GM20431 (cell line): ENCODE data around the gene PRDM16.

ENCODE experiments used
- in situ Hi-C: fragments of 300-500 bp; cut with MseI, MboI; formaldehyde crosslinking; loops from one replicate; pipeline ENCODE4 v1.15.0; 2020; ENCODE audit warnings: low sequenced_read_pairs; ENCODE audit not compliant: unreplicated experiment

The PRDM16 gene

DNA sequence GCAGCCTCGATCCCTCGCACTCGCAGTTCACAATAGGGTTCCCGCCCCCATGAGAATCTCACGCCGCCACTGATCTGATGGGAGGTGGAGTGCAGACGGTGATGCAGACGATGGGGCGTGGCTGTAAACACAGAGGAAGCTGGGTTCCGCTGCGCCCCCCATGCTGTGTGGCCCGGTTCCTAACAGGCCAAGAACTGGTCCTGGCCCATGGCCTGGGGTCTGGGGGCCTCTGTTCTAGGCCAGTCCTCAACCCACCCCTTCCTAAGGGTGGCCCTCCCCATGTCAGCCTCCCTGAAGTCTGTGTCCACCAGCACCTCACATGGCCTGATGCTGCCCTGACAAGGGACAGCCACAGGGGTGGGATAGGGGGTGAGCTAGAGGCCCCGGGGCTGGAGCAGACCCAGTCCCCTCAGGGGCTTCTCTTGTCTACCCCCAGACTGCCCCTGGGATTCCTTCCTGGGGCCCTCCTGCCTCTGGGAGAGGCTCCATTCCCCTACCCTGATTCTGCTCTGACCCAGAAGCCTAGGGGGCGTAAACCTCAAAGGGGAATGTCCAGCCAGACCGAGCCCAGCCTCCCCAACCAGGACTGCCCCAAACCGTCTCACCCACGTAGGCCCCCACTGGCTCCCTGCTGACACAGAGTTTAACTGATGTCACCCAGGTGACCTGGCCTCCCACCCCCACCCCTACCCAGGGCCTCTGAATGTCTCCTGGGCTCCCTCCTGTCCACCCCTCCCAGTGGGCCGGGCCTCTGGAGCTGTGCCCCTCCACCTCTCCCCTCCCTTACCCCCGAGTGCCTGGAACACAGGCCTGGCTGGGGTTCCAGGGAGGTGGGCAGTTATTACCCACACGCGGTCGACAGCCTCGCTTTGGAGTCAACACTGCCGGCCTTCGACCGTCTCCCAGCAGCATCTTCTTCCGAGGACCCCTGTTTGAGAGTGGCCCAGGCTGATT lies 370.6 kb downstream of the PRDM16 start:
- in situ Hi-C loops, result no loop called here

DNA sequence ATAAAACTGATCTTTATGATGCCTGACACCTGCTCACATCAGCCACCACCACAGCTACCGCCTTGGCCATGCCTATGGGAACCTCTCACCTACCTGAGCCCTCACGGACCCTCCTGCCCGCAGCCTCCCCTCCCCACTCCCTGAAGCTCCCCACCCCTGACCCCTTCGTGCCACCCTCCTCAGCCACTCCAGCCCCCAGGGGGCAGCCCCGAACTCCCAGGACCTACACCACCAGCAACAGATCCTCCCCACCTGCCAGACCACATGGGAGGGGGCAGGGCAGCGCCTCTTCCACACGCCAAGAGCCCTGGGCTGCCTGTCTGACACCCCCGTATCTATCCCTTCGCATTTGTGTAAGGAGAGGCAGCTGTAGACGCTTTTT lies 371.3 kb downstream of the PRDM16 start:
- in situ Hi-C loops, result no loop called here

GRCh38 chr1:3440711-3441409 lies 371.9 kb downstream of the PRDM16 start:
- in situ Hi-C loops, result no loop called here

- in situ Hi-C loops, result no loop called here
Measured at GRCh38 chr1:3441410-3441847, 372.4 kb downstream of the PRDM16 start.

DNA sequence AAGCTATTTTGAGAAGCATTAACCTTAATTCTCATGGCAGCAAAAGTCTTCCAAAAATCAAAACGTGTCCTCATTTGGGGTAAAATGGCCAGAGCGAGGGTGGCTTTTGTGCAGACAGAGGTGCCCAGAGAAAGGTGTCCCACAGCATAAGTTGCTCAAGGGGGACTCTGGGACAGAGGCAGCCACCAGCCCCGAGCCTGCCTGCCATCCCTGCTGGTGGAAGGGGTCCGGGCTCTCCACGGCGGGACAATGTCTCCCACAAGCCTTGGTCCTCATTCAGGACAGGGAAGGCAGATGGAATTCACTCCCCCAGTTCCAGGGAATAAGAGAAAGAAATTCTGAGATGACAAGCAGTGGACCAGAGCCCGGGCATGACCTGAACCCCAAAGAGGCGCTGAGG lies 372.9 kb downstream of the PRDM16 start:
- in situ Hi-C loops, result no loop called here

GRCh38 chr1:3442331-3442730 lies 373.3 kb downstream of the PRDM16 start:
- in situ Hi-C loops, result no loop called here

DNA sequence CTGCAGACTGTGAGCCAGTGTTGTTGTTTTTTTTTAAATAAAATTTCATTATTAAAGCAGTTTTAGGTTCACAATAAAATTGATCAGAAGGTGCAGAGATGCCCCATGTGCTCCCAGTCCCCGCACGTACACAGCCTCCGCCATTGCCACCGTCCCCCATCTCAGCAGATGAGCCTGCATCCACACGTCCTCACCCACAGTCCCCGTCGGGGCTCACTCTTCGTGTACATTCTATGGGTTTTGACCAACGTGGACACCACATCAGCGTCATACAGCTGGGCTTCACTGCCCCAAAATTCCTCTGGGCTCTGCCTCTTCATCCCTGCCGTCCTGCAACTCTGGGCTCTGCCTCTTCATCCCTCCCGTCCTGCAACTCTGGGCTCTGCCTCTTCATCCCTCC lies 373.9 kb downstream of the PRDM16 start:
- in situ Hi-C loops, result no loop called here

GRCh38 chr1:3443807-3444206 lies 374.8 kb downstream of the PRDM16 start:
- in situ Hi-C loops, result no loop called here

GRCh38 chr1:3444298-3444697 lies 375.3 kb downstream of the PRDM16 start:
- in situ Hi-C loops, result no loop called here

DNA sequence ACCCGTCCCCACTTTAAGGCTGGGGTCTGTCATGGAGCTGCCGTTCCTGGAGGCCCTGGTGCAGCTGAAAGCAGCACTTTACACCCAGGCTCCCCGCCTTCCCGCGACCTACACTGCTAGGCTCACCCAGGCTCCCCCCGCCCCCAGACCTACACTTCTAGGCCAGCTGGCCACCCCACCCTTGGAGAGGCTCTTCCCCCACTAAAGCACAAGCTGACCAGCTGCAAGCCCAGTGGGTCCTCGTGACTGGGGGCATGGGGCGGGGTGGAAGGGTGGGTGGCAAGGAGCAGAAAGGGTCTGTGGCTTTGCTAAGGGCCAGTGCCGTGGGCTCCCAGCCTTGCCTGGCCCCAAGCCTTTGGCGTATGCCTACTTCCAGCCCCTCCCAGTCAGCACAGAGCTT lies 375.7 kb downstream of the PRDM16 start:
- in situ Hi-C loops, result no loop called here

DNA sequence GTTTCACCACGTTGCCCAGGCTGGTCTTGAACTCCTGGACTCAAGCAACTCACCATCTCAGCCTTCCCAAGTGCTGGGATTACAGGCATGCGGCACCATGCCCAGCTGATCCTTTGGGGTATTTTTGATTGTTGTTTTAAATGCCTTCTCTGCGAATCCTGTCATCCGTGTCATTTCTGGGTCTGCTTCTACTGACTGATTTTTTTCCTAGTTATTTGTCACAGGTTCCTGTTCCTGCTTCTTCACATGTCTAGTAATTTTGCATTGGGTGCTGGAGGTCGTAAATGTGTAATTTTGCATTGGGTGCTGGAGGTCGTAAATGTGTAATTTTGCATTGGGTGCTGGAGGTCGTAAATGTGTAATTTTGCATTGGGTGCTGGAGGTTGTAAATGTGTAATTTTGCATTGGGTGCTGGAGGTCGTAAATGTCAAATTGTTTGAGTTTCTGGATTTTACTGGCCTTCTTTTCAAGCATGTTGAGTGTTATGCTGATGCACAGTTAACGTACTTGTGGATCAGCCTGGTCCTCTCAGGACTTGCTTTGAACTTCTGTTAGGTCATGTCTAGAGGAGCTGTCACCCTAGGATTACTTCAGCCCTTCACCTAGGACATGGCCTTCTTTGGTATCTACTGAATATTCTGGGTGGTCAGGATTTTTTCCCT lies 381.3 kb downstream of the PRDM16 start:
- in situ Hi-C loops, result no loop called here

DNA sequence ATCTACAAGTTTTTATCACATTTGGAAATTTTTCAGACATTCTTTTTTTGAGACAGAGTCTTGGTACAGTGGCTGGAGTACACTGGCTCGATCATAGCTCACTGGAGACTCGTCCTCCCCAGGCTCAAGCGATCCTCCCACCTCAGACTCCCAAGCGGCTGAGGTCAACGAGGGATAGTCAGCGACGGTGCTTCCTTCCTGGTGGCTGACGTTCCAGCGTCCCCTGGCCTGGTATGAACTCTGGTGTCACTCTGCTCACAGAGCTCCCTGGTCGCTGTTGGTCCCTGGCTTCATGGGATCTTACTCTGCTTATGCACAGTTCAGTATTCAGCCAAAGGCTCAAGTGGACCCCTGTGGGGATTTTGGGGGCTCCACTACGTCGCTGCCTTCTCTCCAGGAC lies 382.0 kb downstream of the PRDM16 start:
- in situ Hi-C loops, result no loop called here

DNA sequence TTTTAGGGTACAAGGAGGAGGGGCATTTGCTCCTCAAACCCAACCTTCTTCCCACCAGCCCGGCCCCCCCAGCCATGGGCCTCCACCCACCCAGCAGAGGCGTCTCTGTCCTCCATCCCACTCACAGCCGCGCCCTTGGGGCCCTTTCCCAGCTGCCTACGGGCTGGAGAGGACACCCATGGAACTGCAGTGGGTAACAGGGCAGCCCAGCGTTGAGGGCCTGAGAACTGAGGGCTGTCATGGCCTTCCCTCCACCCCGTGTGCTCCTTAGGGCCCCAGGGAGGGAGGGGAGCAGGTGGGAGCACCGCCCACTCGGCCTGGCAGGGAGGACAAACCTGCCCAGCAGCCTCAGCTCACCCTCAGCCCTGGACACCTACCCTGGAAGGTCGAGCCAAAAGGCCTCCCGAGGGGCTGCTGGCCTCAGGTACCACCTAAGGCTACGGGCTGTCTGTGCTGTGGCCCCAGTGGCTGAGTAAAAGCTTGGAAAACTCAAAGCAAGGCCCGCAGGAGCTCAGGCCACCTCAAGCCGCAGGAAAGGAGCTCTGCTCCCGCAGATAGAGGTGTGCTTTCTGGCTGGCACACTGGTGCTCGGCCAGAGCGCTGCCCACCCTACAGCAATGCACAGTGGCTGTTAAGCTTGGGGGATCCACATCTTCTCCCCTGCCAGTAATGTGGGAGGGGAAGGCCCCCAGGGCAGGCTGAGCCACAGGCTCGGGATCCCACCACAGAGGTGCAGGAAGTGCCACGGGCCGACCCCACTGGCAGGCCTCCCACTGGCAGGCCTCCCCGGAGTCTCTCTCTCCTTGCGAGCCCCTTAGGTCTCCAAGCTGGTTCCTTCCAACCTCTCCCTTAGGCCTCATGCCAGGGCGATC lies 383.2 kb downstream of the PRDM16 start:
- in situ Hi-C loops, result no loop called here

- in situ Hi-C loops, result no loop called here
Measured at GRCh38 chr1:3452866-3453175, 383.8 kb downstream of the PRDM16 start.

DNA sequence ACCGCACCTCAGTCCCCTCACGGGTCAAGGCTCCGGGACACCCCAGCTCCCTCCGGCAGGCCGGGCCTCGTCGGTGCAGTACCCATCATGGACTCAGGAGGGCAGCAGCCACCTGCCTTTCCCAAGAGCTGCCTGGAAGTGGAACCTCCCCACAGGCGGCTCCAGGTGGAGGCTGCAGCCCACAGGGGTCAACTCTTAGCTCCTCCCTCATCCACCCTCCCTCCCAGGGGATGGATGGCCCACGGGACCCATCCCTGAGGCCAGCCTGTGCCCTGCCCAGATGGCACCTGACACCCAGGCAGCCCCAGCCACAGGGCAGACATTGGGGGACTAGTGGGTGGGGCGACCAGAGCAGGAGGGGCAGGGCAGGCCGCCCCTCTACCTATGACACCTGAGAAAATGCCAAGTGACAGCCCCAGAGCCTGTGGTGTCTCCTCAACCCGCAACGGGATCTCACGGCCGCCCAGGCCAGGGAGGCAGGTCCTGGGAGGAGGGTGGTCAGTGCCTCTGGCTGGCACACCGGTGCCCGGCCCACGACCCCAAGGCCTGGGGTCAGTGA lies 384.3 kb downstream of the PRDM16 start:
- in situ Hi-C loops, result no loop called here

DNA sequence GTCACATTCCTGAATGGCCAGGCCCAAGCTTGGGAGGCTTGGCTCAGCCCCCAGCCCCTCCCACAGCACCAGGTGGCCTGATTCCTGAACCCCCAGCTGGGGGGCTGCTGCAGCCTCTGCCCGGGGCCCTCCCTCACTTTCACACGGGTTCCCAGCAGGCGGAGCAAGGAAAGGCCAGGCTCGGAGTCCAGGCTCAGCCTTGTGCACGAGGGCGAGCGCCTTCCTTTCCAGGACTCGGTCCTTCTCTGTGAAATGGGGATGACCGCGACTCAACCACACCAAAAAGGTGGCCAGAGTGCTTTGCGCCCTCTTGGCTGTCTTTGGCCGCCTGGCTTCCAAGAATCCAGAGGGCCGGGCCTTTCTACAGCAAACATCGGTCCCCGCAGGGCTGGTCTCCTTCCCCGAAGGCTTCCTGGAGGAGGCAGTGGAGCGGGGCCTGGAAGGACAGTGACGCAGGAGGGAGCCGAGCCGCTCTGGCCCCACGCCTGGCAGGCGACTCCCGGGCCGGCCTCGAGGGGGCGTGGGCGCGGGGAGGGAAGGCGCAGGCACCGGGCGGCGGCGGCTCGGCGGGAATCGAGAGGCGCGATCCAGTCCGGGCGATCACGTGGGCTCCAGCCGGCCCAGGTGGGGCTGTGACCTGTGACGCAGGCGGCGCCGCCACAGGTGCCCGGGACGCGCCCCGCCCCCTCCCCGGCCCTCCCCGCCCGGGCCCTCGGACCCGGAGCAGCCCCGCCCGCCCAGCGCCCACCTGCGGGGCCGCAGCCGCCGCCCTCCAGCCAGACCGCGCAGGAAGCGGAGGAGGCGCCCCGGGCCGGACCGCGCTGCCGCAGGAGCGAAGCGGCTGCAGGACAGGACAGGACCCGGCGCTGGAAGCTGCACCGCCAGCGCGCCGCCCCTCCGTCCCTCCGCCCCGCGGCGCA lies 385.1 kb downstream of the PRDM16 start, which contains the start of gene ARHGEF16:
TSS of gene ARHGEF16 (plus strand) at position 775 of the 920 bp plus-strand sequence. CDS start 8,420 bp downstream, outside the sequence.
- in situ Hi-C loops, result no loop called here

DNA sequence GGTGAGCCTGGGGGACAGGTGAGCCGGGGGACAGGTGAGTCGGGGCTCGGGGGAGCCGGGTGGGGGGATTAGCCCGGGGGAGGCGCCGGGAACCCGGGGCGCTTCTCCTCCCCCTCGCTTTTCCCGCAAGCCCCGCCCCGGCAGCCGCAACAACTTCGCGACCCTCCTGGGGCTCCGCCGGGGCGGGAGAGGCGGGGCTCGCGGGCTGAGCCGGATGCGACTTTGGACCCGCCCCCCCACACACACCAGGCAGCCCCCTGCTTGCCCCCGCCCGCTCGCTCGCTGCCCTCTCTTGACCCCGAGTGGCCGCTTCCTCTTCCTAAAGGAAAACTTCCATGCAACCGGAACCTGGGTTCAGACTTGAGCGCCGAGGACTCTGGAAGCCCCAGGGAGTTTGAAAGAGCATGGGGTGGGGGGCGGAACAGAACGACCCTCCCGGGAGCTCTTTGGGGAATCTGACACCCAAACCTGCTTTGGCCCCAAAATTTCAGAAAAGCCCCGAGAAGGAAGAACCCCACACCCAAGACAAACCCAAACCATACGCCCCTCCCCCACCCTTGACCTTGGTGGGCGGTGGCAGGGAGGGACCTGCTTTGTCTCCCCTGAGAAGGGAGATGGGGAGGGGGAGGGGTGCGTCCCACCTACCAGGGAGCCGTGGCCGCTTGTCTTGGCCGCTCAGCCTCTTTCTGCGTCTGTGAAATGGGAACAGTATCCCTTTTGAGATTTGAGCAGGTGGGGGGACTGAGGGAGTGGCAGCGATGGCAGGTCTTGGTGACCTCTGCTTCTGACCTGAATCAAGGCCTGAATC lies 386.0 kb downstream of the PRDM16 start:
- in situ Hi-C loops, result no loop called here
